Liver (tissue), 9 donors: Measurements from ENCODE around the gene WDR37. TPM values are rescaled to one million over a fixed set of nuclear protein-coding genes. Genes with fewer than 3 reads are reported as not detected.
"Not testable (repeated sequence)": the region's sequence is repeated elsewhere in the genome, so short reads cannot be mapped to it uniquely, and the experiment has no call there.

ENCODE experiments used
- DNase-seq: peaks from one replicate; pipeline ENCODE4 v3.0.0-alpha.2; 2017; ENCODE audit warnings: low spot score
- H3K27ac ChIP-seq, 2 donors: one replicate each; pipeline ENCODE4 v1.7.0; 2013; ENCODE audit warnings: inconsistent platforms in 2 of 2, low read length in 2 of 2, control low read depth in 1 of 2, low read depth in 1 of 2, mild to moderate bottlenecking in 1 of 2
- H3K27me3 ChIP-seq, 4 donors: one replicate each; pipeline versions ENCODE4 v1.6.1 to v1.7.0; 2013; ENCODE audit warnings: low read length in 3 of 4, inconsistent platforms in 1 of 4, mild to moderate bottlenecking in 1 of 4, moderate library complexity in 1 of 4; ENCODE audit not compliant: control insufficient read depth in 4 of 4, insufficient read depth in 4 of 4
- H3K36me3 ChIP-seq, 4 donors: one replicate each; pipeline versions ENCODE4 v1.6.1 to v1.7.0; 2013; ENCODE audit warnings: low read length in 3 of 4, mild to moderate bottlenecking in 3 of 4, low read depth in 1 of 4, moderate library complexity in 1 of 4; ENCODE audit not compliant: control insufficient read depth in 4 of 4, insufficient read depth in 3 of 4
- H3K4me1 ChIP-seq, 4 donors: one replicate each; pipeline versions ENCODE4 v1.6.1 to v1.7.0; 2013; ENCODE audit warnings: low read length in 3 of 4, mild to moderate bottlenecking in 3 of 4, moderate library complexity in 1 of 4; ENCODE audit not compliant: control insufficient read depth in 4 of 4, insufficient read depth in 4 of 4
- H3K4me3 ChIP-seq, 3 donors: one replicate each; pipeline versions ENCODE4 v1.6.1 to v1.7.0; 2013; ENCODE audit warnings: low read length in 3 of 3, control low read depth in 1 of 3, low read depth in 1 of 3, mild to moderate bottlenecking in 1 of 3
- H3K9ac ChIP-seq, 2 donors: one replicate each; pipeline ENCODE4 v1.7.0; 2013; ENCODE audit warnings: low read length in 2 of 2, mild to moderate bottlenecking in 2 of 2, moderate library complexity in 2 of 2, control low read depth in 1 of 2, low read depth in 1 of 2
- H3K9me3 ChIP-seq, 4 donors: one replicate each; pipeline versions ENCODE4 v1.6.1 to v1.7.0; 2013; ENCODE audit warnings: low read length in 3 of 4; ENCODE audit not compliant: control insufficient read depth in 4 of 4
- ATF3 ChIP-seq: IDR thresholded peaks from 2 replicates; pipeline ENCODE4 v1.6.1; 2016; ENCODE audit warnings: antibody characterized with exemption
- CTCF ChIP-seq: fragments of 150-350 bp; IDR thresholded peaks from 2 replicates; pipeline ENCODE4 v1.5.1; 2017; ENCODE audit warnings: improper control_type of control experiment, low read depth, low read length; ENCODE audit not compliant: missing input control
- EGR1 ChIP-seq, 2 donors: IDR thresholded peaks; 2 replicates each; pipeline ENCODE4 v1.6.1; 2016 to 2018; ENCODE audit warnings: antibody characterized with exemption in 2 of 2, low read depth in 2 of 2
- FOXA1 ChIP-seq: IDR thresholded peaks from 2 replicates; pipeline ENCODE4 v1.6.1; 2016; ENCODE audit warnings: antibody characterized with exemption
- FOXA2 ChIP-seq: IDR thresholded peaks from 2 replicates; pipeline ENCODE4 v1.6.1; 2016; ENCODE audit warnings: antibody characterized with exemption
- GABPA ChIP-seq, 2 donors: IDR thresholded peaks in 1 of 2; conservative IDR thresholded peaks in 1 of 2; 2 replicates each; pipeline ENCODE4 v1.6.1; 2016; ENCODE audit warnings: antibody characterized with exemption in 2 of 2, mild to moderate bottlenecking in 1 of 2, moderate library complexity in 1 of 2
- HNF4A ChIP-seq, 2 donors: conservative IDR thresholded peaks; 2 replicates each; pipeline ENCODE4 v1.6.1; 2016; ENCODE audit warnings: antibody characterized with exemption in 2 of 2, mild to moderate bottlenecking in 2 of 2
- HNF4G ChIP-seq: IDR thresholded peaks from 2 replicates; pipeline ENCODE4 v1.6.1; 2016; ENCODE audit warnings: antibody characterized with exemption
- JUND ChIP-seq, 2 donors: IDR thresholded peaks; 2 replicates each; pipeline ENCODE4 v1.6.1; 2016; ENCODE audit warnings: antibody characterized with exemption in 2 of 2
- MAX ChIP-seq: IDR thresholded peaks from 2 replicates; pipeline ENCODE4 v1.6.1; 2016; ENCODE audit warnings: antibody characterized with exemption
- NR2F2 ChIP-seq: IDR thresholded peaks from 2 replicates; pipeline ENCODE4 v1.6.1; 2016; ENCODE audit warnings: antibody characterized with exemption
- RAD21 ChIP-seq, 2 donors: IDR thresholded peaks; 2 replicates each; pipeline ENCODE4 v1.6.1; 2016; ENCODE audit warnings: antibody characterized with exemption in 2 of 2, mild to moderate bottlenecking in 2 of 2
- REST ChIP-seq: IDR thresholded peaks from 2 replicates; pipeline ENCODE4 v1.6.1; 2016; ENCODE audit warnings: antibody characterized with exemption, mild to moderate bottlenecking
- RXRA ChIP-seq, 2 donors: IDR thresholded peaks; 2 replicates each; pipeline ENCODE4 v1.6.1; 2017 to 2018; ENCODE audit warnings: antibody characterized with exemption in 2 of 2, mild to moderate bottlenecking in 1 of 2
- SP1 ChIP-seq: IDR thresholded peaks from 2 replicates; pipeline ENCODE4 v1.6.1; 2018; ENCODE audit warnings: antibody characterized with exemption, mild to moderate bottlenecking
- TAF1 ChIP-seq: conservative IDR thresholded peaks from 2 replicates; pipeline ENCODE4 v1.6.1; 2016; ENCODE audit warnings: antibody characterized with exemption, mild to moderate bottlenecking
- YY1 ChIP-seq: IDR thresholded peaks from 2 replicates; pipeline ENCODE4 v1.6.1; 2016; ENCODE audit warnings: antibody characterized with exemption, mild to moderate bottlenecking
- WGBS: extraction: QIAGEN DNeasy Blood & Tissue Kit; methylation state at CpG from one replicate; pipeline ENCODE4 v1.1.7; 2013; 5-methylcytosine and 5-hydroxymethylcytosine counted together
- polyA plus RNA-seq, 2 donors: library from polyadenylated mRNA; stranded (reverse) in 1 of 2; unstranded in 1 of 2; fragments of 200-250 nt in 1 of 2; fragments of >200 nt in 1 of 2; fragmentation: Nextera tagmentation in 1 of 2; extraction: Ambion mirVana in 1 of 2; gene quantifications; one replicate each; pipeline versions ENCODE4 v1.2.1 to v1.2.3, GENCODE V29; 2013 to 2015
- total RNA-seq, 2 donors: library from RNA; depleted of rRNA; stranded (reverse); fragments of >200 nt; gene quantifications; one replicate each; pipeline ENCODE4 v1.2.3, GENCODE V29; 2014
- TF ChIP-seq, protein P1 (sequence below): IDR thresholded peaks from 2 replicates; pipeline ENCODE4 v1.6.1; 2016; ENCODE audit warnings: antibody characterized with exemption
- donor health status: healthy.
- donor health status: healthy.
- donor health status: healthy.
- donor health status: healthy.
- donor health status: healthy.

The WDR37 gene
- total and polyA plus RNA-seq, 4 donors: 3.6 to 12.1 (median 5.6) TPM

GRCh38 chr10:1037098-1037497 lies 19.1 kb upstream of the WDR37 start (continued):
- TF ChIP-seq HNF4A (conservative IDR thresholded peaks at IDR 0.05) (no peak), JUND (IDR thresholded peaks at IDR 0.05) (no peak), MAX (no peak)

- not testable (repeated sequence) for DNase-seq
- H3K36me3 ChIP-seq: peaks cover 5 to 35% (median 29%) of the 10 kb centered on the region in 4 donors
Observed at GRCh38 chr10:1038769-1039168, 17.4 kb upstream of the WDR37 start.

GRCh38 chr10:1040133-1040532 lies 16.1 kb upstream of the WDR37 start:
- 93% methylated on average over 3 of the region's 3 CpGs for WGBS
- peaks cover 5 to 36% (median 30%) of the 10 kb centered on the region in 4 donors for H3K36me3 ChIP-seq

More at GRCh38 chr10:1038769-1039168, 17.4 kb upstream of the WDR37 start:
- WGBS: 88% methylated on average over 11 of the region's 20 CpGs
- H3K27me3 ChIP-seq, H3K27ac ChIP-seq, H3K9me3 ChIP-seq, H3K4me3 ChIP-seq, H3K9ac ChIP-seq, H3K4me1 ChIP-seq: not testable (repeated sequence)

More at GRCh38 chr10:1040133-1040532, 16.1 kb upstream of the WDR37 start:
- peaks cover 0 to 10% (median 0%) of the 10 kb centered on the region in 4 donors for H3K4me1 ChIP-seq
- no peak for DNase-seq
- no peaks in the 10 kb centered on the region for H3K9me3 ChIP-seq
- TF ChIP-seq MAX: no peak
- no peak for TF ChIP-seq RXRA (IDR thresholded peaks at IDR 0.05)
- no peak for TF ChIP-seq SP1
- TF ChIP-seq CTCF: no peak
- TF ChIP-seq HNF4A (conservative IDR thresholded peaks at IDR 0.05): no peak
- TF ChIP-seq RAD21 (IDR thresholded peaks at IDR 0.05): no peak
- no peak for TF ChIP-seq REST
- no peak for TF ChIP-seq NR2F2
- no peak for TF ChIP-seq JUND (IDR thresholded peaks at IDR 0.05)
- no peak for TF ChIP-seq HNF4G
- TF ChIP-seq TAF1: no peak
- no peak for TF ChIP-seq YY1
- no peak for TF ChIP-seq FOXA2
- TF ChIP-seq EGR1 (IDR thresholded peaks at IDR 0.05; ENCODE audit: low read depth in 2 of 2): no peak
- TF ChIP-seq, protein P1, sequence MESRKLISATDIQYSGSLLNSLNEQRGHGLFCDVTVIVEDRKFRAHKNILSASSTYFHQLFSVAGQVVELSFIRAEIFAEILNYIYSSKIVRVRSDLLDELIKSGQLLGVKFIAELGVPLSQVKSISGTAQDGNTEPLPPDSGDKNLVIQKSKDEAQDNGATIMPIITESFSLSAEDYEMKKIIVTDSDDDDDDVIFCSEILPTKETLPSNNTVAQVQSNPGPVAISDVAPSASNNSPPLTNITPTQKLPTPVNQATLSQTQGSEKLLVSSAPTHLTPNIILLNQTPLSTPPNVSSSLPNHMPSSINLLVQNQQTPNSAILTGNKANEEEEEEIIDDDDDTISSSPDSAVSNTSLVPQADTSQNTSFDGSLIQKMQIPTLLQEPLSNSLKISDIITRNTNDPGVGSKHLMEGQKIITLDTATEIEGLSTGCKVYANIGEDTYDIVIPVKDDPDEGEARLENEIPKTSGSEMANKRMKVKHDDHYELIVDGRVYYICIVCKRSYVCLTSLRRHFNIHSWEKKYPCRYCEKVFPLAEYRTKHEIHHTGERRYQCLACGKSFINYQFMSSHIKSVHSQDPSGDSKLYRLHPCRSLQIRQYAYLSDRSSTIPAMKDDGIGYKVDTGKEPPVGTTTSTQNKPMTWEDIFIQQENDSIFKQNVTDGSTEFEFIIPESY: no peak
- no peak for TF ChIP-seq FOXA1
- TF ChIP-seq ATF3: no peak
- no peak for TF ChIP-seq GABPA (IDR thresholded peaks at IDR 0.05 in 1 of 2, conservative IDR thresholded peaks at IDR 0.05 in 1 of 2)
- H3K27ac ChIP-seq: no peak overlapping the region
- no peak overlapping the region for H3K4me3 ChIP-seq
- no peaks in the 10 kb centered on the region for H3K27me3 ChIP-seq
- H3K9ac ChIP-seq: no peak overlapping the region
